NCI-H1048 (cell line): ENCODE measurements around the gene PRR4.

ENCODE experiments used
- DNase-seq: peaks from one replicate; lab custom pipeline; 2025; lab: John Stamatoyannopoulos, UW

PRR4 gene

DNA sequence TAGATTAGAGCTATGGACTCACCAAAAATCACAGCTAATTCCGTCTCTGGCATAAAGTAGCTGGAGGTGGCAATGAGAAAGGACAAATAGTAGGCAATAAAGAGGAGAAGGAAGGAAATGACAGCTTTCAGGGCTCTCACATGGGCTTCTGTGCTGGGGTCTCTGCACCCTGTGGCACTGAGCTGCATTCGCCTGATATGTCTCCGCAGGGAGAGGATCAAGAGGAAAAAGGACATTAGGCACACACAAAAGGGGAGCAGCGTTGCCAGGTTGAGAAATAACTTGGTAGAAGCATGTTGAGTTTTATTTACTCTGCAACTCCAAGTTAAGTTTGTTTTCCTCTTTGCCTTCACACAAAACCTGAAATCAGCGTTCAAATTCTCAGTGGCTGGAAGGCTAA lies 47.5 kb downstream of the PRR4 start:
- DNase-seq, result no peak
